Measurements from ENCODE around the gene UBTD1.

The UBTD1 gene

GRCh38 chr10:97483506-97483905, 15.2 kb upstream of the UBTD1 start:
- no peak for DNase-seq
- Histone ChIP-seq H3K4me3 (ENCODE audit: low read depth, low read length) (no peak overlapping the region), H3K27ac (no peak overlapping the region), H3K36me3 (peaks cover 62% of the 10 kb centered on the region), H3K27me3 (ENCODE audit: insufficient read depth, low read depth, severe bottlenecking) (no peaks in the 10 kb centered on the region), H3K9me3 (ENCODE audit: severe bottlenecking) (no peaks in the 10 kb centered on the region)
- TF ChIP-seq, protein P1, sequence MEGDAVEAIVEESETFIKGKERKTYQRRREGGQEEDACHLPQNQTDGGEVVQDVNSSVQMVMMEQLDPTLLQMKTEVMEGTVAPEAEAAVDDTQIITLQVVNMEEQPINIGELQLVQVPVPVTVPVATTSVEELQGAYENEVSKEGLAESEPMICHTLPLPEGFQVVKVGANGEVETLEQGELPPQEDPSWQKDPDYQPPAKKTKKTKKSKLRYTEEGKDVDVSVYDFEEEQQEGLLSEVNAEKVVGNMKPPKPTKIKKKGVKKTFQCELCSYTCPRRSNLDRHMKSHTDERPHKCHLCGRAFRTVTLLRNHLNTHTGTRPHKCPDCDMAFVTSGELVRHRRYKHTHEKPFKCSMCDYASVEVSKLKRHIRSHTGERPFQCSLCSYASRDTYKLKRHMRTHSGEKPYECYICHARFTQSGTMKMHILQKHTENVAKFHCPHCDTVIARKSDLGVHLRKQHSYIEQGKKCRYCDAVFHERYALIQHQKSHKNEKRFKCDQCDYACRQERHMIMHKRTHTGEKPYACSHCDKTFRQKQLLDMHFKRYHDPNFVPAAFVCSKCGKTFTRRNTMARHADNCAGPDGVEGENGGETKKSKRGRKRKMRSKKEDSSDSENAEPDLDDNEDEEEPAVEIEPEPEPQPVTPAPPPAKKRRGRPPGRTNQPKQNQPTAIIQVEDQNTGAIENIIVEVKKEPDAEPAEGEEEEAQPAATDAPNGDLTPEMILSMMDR (IDR thresholded peaks at IDR 0.05; ENCODE audit: low read depth, low read length), result no peak

- Histone ChIP-seq H3K36me3 (peaks cover 59% of the 10 kb centered on the region), H3K27ac (no peak overlapping the region)
- TF ChIP-seq, protein P1 (IDR thresholded peaks at IDR 0.05; ENCODE audit: low read depth, low read length), result no peak
Observed at GRCh38 chr10:97483921-97484320, 14.8 kb upstream of the UBTD1 start.

GRCh38 chr10:97485647-97486281, 13.0 kb upstream of the UBTD1 start:
- TF ChIP-seq, protein P1 (IDR thresholded peaks at IDR 0.05; ENCODE audit: low read depth, low read length), result no peak
- Histone ChIP-seq H3K9me3 (ENCODE audit: severe bottlenecking) (no peaks in the 10 kb centered on the region), H3K4me3 (ENCODE audit: low read depth, low read length) (no peak overlapping the region), H3K27me3 (ENCODE audit: insufficient read depth, low read depth, severe bottlenecking) (no peaks in the 10 kb centered on the region), H3K36me3 (peaks cover 43% of the 10 kb centered on the region), H3K27ac (no peak overlapping the region)
- DNase-seq, result no peak

More at GRCh38 chr10:97483921-97484320, 14.8 kb upstream of the UBTD1 start:
- Histone ChIP-seq H3K27me3 (ENCODE audit: insufficient read depth, low read depth, severe bottlenecking) (no peaks in the 10 kb centered on the region), H3K4me3 (ENCODE audit: low read depth, low read length) (no peak overlapping the region), H3K9me3 (ENCODE audit: severe bottlenecking) (no peaks in the 10 kb centered on the region)
- no peak for DNase-seq

DNA sequence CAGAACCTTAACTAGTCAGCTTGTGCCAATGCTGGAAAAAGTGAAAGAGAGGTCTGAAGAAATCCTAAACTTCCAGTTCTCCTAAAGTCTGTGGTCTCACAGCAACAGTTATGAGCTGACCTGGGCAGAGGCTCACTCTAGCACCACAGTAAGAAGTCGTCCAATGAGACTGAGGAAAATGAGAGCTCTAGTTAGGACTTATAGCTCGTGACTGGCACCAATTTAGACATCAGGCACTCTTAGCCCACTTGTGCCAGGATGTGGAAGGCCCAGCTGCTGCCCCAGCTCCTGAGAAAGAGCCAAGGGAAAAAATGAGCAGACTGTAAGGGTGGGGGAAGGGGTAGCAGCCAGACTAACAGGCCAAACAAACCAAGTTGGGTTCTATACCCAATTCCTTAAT, 8.1 kb upstream of the UBTD1 start:
- TF ChIP-seq, protein P1 (IDR thresholded peaks at IDR 0.05; ENCODE audit: low read depth, low read length), result no peak
- no peak for DNase-seq
- Histone ChIP-seq H3K9me3 (ENCODE audit: severe bottlenecking) (no peaks in the 10 kb centered on the region), H3K4me3 (ENCODE audit: low read depth, low read length) (no peak overlapping the region), H3K27ac (no peak overlapping the region), H3K27me3 (ENCODE audit: insufficient read depth, low read depth, severe bottlenecking) (no peaks in the 10 kb centered on the region), H3K36me3 (peaks cover 28% of the 10 kb centered on the region)

DNA sequence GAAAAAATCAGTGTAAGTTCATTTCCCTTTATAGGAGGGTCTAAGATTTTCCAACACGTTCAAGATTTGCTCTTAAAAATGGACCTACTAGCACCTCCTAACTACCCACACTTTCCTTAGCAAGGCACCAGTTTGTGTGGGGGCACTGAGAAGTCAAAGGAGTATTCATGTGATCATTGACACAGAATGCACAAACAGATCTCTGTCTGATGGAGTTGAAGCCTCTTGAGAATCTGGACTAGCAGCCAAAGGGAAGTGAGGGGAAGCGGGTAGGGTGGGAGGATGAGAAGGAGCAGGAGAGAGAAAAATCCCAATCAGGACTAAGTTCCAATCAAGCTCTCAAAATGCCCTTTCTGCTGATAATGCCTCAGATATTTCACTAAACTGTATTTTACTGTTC, 4.6 kb upstream of the UBTD1 start:
- Histone ChIP-seq H3K27ac (no peak overlapping the region), H3K4me3 (ENCODE audit: low read depth, low read length) (no peak overlapping the region), H3K36me3 (peaks cover 11% of the 10 kb centered on the region), H3K9me3 (ENCODE audit: severe bottlenecking) (no peaks in the 10 kb centered on the region), H3K27me3 (ENCODE audit: insufficient read depth, low read depth, severe bottlenecking) (no peaks in the 10 kb centered on the region)
- TF ChIP-seq, protein P1 (IDR thresholded peaks at IDR 0.05; ENCODE audit: low read depth, low read length), result no peak
- DNase-seq, result no peak

Data from WERI-Rb-1 (cell line).